ENCODE data around the gene ADGRL2. TPM values are rescaled to one million over a fixed set of nuclear protein-coding genes. Genes with fewer than 3 reads are reported as not detected.

Gene ADGRL2
- polyA plus RNA-seq, 1 of the 3 experiments (the other 2 are of a cell fraction), result 40.3 TPM

GRCh38 chr1:82001345-82001744 lies 200.6 kb downstream of the ADGRL2 start:
- H3K9ac ChIP-seq, result no peak overlapping the region
- H3K27me3 ChIP-seq (ENCODE audit: insufficient read depth), result no peaks in the 10 kb centered on the region
- H3K4me2 ChIP-seq, result no peak overlapping the region
- H3K9me3 ChIP-seq, result no peaks in the 10 kb centered on the region
- H3F3A ChIP-seq (replicated peaks; ENCODE audit: insufficient read depth), result peaks cover 4% of the 10 kb centered on the region
- TF ChIP-seq NRF1 (IDR thresholded peaks at IDR 0.05; ENCODE audit: low read depth, low read length), result no peak
- TF ChIP-seq, protein P1, sequence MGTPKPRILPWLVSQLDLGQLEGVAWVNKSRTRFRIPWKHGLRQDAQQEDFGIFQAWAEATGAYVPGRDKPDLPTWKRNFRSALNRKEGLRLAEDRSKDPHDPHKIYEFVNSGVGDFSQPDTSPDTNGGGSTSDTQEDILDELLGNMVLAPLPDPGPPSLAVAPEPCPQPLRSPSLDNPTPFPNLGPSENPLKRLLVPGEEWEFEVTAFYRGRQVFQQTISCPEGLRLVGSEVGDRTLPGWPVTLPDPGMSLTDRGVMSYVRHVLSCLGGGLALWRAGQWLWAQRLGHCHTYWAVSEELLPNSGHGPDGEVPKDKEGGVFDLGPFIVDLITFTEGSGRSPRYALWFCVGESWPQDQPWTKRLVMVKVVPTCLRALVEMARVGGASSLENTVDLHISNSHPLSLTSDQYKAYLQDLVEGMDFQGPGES (IDR thresholded peaks at IDR 0.05; ENCODE audit: low read depth, low read length), result no peak
- no peak for TF ChIP-seq GATA2 (CRISPR knock-in tag; IDR thresholded peaks at IDR 0.05)
- TF ChIP-seq ELF1 (IDR thresholded peaks at IDR 0.05), result no peak
- no peak for TF ChIP-seq FOSL2 (IDR thresholded peaks at IDR 0.05; ENCODE audit: borderline replicate concordance, low read depth)
- TF ChIP-seq MXI1 (IDR thresholded peaks at IDR 0.05; ENCODE audit: low read depth, low read length), result no peak
- TF ChIP-seq JUND (IDR thresholded peaks at IDR 0.05), result no peak
- no peak for TF ChIP-seq SIN3A (IDR thresholded peaks at IDR 0.05; ENCODE audit: borderline replicate concordance, low read depth, low read length)
- no peak for TF ChIP-seq RCOR1 (IDR thresholded peaks at IDR 0.05; ENCODE audit: low read length)
- no peaks in the 10 kb centered on the region for H3K79me2 ChIP-seq (ENCODE audit: insufficient read depth)
- no peak overlapping the region for H2AFZ ChIP-seq (ENCODE audit: low read depth)
- no peaks in the 10 kb centered on the region for H4K20me1 ChIP-seq (ENCODE audit: insufficient read depth)
- ChIA-PET CTCF (no interaction called here), POLR2A (no interaction called here)
- DNase-seq, result no peak
- WGBS (ENCODE audit: low lambda C conversion rate), result 81% methylated on average over 4 of the region's 4 CpGs
- H3K36me3 ChIP-seq (replicated peaks in 1 of 2; ENCODE audit: control insufficient read depth in 1 of 2, insufficient read depth in 2 of 2, low read length in 1 of 2), result no peaks in the 10 kb centered on the region
- no peak overlapping the region for H3K27ac ChIP-seq (ENCODE audit: low read depth in 2 of 2, low read length in 1 of 2)
- no peak overlapping the region for H3K4me3 ChIP-seq (ENCODE audit: low read depth in 2 of 2, low read length in 1 of 2)
- peaks cover 0 to 4% of the 10 kb centered on the region in 2 experiments; a peak in 1 of 4 replicates for H3K4me1 ChIP-seq (ENCODE audit: control insufficient read depth in 1 of 2, insufficient read depth in 2 of 2, low read depth in 1 of 2, low read length in 1 of 2)
- H3K9me2 ChIP-seq, result no peaks in the 10 kb centered on the region

DNA sequence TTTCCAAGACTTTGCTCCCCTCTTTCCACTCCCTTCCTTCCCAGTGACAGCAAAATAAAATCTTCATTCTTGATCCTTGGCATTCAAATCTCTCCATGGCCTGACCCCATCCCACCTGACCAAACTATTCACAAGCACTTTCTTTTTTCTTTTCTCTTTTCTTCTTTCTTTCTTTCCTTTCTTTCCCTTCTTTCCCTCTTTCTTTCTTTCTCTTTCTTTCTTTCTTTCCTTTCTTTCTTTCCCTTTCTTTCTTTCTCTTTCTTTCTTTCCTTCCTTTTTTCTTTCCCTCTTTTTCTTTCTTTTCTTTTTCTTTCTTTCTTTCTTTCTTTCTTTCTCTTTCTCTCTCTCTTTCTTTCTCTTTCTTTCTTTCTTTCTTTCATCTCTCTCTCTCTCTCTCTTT lies 207.1 kb downstream of the ADGRL2 start:
- no peaks in the 10 kb centered on the region for H3K27me3 ChIP-seq (ENCODE audit: insufficient read depth)
- H2AFZ ChIP-seq (ENCODE audit: low read depth), result no peak overlapping the region
- no peak for TF ChIP-seq CTCF (IDR thresholded peaks at IDR 0.05)
- no peak for TF ChIP-seq SMC3 (IDR thresholded peaks at IDR 0.05; ENCODE audit: low read depth, low read length)
- no peak for TF ChIP-seq RAD21 (IDR thresholded peaks at IDR 0.05; ENCODE audit: low read length)
- TF ChIP-seq EP300 (IDR thresholded peaks at IDR 0.05; ENCODE audit: borderline replicate concordance in 1 of 2, low read depth in 1 of 2, low read length in 1 of 2), result no peak
- TF ChIP-seq NFIC (IDR thresholded peaks at IDR 0.05; ENCODE audit: borderline replicate concordance), result no peak
- TF ChIP-seq EZH2phosphoT487 (IDR thresholded peaks at IDR 0.05; ENCODE audit: borderline replicate concordance, low read depth), result no peak
- TF ChIP-seq, protein P1 (IDR thresholded peaks at IDR 0.05; ENCODE audit: low read depth, low read length), result no peak
- TF ChIP-seq TEAD4 (IDR thresholded peaks at IDR 0.05; ENCODE audit: borderline replicate concordance, insufficient read depth), result no peak
- TF ChIP-seq TAF1 (IDR thresholded peaks at IDR 0.05; ENCODE audit: borderline replicate concordance, low read depth, low read length), result no peak
- TF ChIP-seq FOXJ3 (CRISPR knock-in tag; IDR thresholded peaks at IDR 0.05), result no peak
- no peak for TF ChIP-seq YY1 (IDR thresholded peaks at IDR 0.05; ENCODE audit: low read depth)
- H3K9me2 ChIP-seq, result no peaks in the 10 kb centered on the region
- no peaks in the 10 kb centered on the region for H3K4me1 ChIP-seq (ENCODE audit: control insufficient read depth in 1 of 2, insufficient read depth in 2 of 2, low read depth in 1 of 2, low read length in 1 of 2)
- H3K9ac ChIP-seq, result no peak overlapping the region
- no peaks in the 10 kb centered on the region for H3K79me2 ChIP-seq (ENCODE audit: insufficient read depth)
- no peak overlapping the region for H3K4me3 ChIP-seq (ENCODE audit: low read depth in 2 of 2, low read length in 1 of 2)
- H4K20me1 ChIP-seq (ENCODE audit: insufficient read depth), result no peaks in the 10 kb centered on the region
- H3K4me2 ChIP-seq, result no peak overlapping the region
- ChIA-PET CTCF (no interaction called here), POLR2A (no interaction called here)
- H3K9me3 ChIP-seq, result no peaks in the 10 kb centered on the region
- H3K36me3 ChIP-seq (replicated peaks in 1 of 2; ENCODE audit: control insufficient read depth in 1 of 2, insufficient read depth in 2 of 2, low read length in 1 of 2), result no peaks in the 10 kb centered on the region
- H3K27ac ChIP-seq (ENCODE audit: low read depth in 2 of 2, low read length in 1 of 2), result no peak overlapping the region
- H3F3A ChIP-seq (replicated peaks; ENCODE audit: insufficient read depth), result no peaks in the 10 kb centered on the region
- DNase-seq, result no peak

Data from SK-N-SH (cell line).